HG03066 (cell line): ENCODE data around the gene OR2T10.
"Not testable (repeated sequence)": the region's sequence is repeated elsewhere in the genome, so short reads cannot be mapped to it uniquely, and the experiment has no call there.

Experiments used
- ATAC-seq: cut with Tn5 transposase; IDR thresholded peaks from one replicate; pipeline ENCODE4 v1.9.1; 2021; ENCODE audit warnings: low read depth; ENCODE audit not compliant: unreplicated experiment

OR2T10 gene

DNA sequence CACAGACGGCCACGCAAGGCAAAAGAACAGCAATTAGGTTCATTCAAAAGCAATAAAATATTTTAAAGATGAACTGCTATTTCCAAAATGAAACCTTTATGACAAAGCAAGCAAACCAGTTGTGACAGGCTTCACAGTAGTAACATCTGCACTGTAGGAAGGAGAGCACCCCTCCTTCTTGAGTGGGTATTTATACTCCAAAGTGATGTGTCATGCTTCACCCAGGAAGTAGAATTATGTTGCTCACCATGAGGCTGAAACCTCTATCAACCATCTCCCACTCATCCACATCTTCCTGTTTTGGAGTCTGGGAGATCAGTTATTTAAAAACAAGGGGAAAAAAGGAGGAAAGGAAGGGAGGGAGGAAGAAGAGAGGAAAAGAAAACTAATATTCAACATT is 885 bp downstream of the OR2T10 start:
- ATAC-seq, result no peak

DNA sequence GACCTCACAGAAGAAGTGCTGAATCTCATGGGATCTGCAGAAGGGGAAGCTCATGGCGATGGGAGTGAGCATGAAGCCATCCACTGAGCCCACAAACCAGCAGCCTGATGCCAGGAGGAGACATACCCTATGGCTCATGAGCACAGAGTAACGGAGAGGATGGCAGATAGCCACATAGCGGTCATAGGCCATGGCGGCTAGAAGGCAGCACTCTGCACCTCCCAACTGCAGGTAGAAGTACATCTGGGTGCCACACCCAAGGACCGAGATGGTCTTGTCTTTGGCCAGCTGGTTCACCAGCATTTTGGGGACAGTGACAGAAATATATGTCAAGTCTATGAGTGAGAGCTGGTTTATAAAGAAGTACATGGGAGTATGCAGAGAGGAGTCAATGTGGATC is 4.3 kb downstream of the OR2T10 start:
- ATAC-seq, result no peak

DNA sequence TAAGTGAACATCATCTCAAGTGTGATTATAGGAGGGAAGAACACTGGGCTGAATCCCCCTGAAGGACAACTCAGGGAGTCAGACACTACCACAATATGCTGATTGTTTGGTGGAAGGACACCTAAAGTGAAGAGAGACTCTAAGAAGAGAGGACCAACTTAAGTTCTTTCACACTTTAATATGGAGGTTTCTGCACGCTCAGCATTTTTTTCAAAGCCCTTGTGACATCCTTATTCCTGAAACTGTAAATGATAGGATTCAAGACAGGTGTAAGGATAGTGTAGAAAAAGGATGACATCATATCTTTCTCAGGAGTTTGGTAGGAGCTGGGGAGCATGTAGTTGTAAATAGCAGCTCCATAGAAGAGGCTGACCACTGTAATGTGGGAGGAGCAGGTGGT is 4.8 kb downstream of the OR2T10 start:
- no peak for ATAC-seq

DNA sequence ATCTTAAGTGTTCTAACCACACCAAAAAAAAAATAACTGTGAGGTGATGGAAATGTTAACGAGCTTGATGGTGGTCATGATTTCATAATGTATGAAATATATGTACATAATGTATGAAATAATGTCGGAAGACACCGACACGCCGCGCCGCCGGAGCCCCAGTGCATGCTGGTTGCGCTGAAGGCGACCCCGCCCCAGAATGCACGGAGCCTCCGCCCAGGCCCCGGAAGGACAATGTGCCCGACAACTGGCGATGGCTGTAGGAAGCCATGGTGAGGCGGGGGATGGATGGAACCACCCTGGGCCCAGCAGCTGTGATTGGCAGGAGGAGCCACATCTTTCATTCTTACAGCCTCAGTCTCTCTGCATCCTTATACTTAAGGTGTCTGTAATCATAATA is 7.4 kb downstream of the OR2T10 start:
- ATAC-seq, result no peak

DNA sequence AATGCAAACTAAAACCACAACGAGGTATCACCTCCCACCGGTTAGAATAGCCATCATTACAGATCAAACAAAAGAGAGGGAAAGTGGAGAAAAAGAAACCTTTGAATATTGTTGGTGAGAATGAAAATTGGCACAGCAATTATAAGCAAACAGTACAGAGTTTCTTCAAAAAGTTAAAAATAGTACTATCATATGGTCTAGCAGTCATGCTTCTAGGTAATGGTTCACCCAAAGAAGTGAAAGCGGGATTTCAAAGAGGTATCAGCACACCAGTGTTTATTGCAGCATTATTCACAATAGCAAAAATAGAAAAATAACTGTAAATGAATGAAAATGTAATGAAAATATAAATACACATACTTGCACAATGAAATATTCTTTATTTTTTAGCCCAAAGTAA is 8.2 kb downstream of the OR2T10 start:
- ATAC-seq, result no peak

DNA sequence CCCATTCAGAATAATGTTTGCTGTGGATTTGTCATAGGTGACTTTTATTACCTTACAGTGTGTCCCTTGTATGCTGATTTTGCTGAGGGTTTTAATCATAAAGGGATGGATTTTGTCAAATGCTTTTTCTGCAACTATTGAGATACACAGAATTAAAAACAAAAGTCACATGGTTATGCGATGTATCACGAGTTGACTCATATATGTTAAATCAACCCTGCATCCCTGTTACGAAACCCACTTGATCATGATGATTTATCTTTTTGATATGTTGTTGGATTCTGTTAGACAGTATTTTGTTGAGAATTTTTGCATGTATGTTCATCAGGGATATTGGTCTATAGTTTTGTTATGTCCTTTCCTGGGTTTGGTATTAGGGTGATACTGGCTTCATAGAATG is 12.2 kb downstream of the OR2T10 start:
- ATAC-seq, result no peak

DNA sequence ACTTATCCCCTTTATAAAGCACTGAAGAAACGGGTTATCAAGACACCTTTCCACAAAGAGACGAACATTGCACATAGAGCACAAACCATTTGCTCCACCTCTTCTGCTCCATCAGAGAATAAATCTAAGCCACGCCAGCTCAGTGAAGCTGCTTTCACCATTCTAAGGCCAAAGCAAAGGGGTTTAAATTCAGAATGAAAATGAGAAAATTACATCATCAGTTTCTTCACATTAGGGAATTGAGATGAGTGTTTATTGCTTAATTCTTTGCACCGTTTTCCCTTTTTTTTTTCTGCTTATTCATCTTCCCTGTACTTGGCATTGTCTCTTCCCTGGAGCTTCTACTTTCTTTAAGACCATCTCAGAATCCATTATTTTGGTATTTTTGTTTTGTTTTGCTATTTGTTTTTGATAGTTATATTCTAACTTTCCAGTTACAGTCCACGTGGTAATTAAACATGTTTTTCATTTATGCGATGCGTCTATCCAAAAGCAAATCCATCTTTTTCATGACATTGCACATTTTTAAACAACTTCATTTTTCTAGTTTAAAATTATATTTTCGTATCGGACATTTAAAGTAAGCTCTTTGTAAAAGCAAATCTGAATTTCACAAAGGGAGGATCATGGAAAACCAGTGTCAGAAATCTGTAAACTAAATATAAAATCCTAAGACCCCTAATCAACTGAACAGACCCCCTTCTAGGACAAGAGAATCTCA is 21.1 kb downstream of the OR2T10 start:
- ATAC-seq, result no peak

DNA sequence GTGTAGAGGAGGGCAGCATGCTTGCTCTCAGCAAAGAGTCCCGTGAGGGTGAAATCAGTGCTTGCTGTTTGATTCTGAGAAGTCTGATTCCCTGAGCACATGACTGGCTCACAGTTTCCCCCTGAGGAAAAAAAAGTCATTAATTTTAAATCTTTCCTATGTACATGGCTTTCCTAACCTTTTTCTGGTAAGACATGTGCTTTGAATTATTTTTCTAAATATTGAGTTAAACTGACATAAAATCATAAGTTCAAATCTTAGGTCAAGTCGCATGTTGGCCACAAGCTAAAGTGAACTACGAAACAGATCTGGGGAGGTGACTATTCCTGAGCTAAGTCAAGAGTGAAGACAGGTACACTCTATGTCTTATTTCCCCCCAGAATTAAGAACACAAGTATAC is 22.8 kb downstream of the OR2T10 start, which contains the start of gene OR2T34:
Gene OR2T34, minus strand, starts transcription at position 101 of the 400 bp plus-strand sequence. Its CDS starts 0 bp downstream, at position 101.
- not testable (repeated sequence) for ATAC-seq

DNA sequence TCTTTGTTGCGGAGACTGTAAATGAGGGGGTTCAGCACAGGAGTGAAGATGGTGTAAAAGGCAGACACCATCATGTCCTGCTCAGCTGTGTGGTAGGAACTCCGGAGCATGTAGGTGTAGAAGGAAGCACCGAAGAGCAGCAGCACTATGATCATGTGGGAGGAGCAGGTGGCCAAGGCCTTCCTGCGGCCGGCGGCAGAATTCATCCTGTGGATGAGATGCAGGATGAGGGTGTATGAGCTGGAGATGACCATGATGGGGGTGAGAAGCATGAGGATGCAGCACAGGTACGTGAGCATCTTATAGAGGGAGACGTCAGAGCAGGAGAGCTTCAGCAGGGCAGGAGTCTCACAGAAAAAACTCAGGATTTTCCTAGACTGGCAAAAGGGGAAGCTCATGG is 23.6 kb downstream of the OR2T10 start:
- not testable (repeated sequence) for ATAC-seq

DNA sequence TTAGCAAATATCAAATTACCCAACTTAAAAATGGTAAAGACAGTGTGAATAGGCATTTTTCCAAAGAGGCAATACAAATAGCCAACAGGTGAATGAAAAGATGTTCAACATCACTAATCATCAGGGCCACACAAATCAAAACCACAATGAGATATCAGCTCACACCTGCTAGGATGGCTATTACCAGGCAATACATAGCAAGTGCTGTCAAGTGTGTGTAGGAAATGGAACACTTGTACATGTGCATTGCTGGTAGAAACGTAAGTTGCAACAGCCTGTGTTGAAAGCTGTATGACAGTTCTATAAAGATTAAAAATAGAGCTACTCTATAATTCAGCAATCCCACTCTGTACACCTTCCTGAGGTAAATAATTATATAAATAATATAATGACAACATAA is 25.5 kb downstream of the OR2T10 start:
- not testable (repeated sequence) for ATAC-seq

DNA sequence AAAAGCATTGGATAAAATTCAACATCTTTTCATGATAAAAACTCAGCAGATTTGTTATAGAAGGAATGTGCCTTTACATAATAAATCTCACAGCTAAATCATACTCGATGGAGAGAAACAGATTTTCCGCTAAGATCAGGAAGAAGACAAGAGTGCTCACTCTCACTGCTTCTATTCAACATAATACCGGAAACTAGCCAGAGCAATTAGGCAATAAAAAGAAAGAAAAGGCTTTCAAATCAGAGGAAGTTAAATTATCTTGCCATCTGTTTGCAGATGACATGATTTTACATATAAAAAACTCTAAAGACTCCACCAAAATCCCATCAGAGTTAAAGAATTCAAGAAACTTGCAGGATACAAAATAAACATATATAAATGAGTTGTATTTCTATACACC is 26.7 kb downstream of the OR2T10 start:
- ATAC-seq, result not testable (repeated sequence)

DNA sequence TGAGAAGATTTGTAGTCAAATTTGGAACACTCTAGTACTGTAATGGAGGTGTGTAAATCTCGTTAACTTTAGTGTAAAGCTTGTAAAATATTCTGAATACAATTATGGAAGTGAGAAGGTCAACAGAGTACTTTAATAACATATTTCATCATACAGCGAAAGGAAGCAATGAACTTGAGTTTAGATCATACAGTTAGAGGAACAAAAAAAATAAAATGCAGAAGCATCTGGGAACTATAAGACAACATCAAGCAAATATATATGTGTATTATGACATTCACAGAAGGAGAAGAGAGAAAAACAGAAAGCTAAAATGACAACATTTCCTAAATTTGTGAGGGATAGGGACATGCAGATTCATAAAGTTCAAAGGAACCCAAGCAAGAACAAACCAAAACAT is 28.5 kb downstream of the OR2T10 start:
- not testable (repeated sequence) for ATAC-seq

DNA sequence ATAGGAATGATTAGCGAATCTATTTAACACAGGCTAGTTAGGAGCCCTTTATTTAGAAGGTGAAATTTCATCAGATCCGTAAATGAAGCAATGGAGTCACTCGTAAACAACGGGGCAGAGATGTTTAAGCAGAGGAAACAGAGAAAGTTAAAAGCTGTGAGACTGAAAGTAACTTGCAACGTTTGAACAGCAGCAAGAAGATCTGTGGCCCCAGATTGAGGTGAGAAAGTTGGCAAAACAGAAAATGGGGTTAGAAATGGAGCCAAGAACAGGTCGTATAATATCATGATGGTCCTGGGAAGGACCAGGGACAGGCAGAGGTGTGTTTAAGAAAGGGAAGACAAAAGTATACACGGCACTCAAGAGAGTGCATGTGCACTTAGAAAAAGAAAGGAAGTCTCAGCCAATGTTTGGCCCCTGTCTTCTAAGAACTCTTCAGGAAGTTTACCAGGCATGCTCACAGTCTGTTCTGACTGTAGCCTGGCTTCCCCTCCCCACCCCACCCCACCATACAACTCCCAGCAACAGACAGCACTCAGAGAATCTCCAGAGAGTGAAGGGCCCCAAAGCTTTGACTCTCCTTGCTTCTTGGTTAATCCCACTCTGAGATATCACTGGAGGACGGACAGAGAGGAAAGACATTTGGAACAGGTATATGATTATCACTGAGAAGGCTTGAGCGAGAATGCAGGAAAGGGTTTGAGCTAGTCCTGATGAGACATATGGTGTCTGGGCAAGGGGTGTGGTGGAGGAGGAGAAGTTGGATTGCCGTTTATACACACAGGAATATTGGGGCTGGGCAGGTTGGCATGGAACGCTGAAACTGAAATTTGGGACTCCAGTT is 31.7 kb downstream of the OR2T10 start:
- ATAC-seq, result peak; percentile 73

DNA sequence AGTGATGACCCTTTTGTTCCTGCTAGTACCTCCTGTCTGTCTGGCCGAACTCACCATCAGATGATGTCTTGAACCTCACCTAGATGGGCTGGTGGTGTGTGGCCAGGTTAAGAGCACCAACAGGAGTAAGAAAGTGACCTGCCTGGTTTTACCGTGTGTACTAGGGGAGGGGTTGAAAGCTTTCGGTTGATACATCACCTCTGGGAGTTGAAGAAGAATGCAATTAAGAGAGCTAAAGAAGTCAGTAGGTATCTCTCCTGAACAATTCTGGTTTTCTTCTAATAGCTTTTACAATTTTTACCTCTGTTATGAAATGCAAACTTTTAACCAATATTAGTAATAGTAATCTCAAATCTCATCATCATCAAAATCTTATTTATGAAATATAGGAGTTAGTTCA is 34.8 kb downstream of the OR2T10 start, which contains the start of gene OR2T29:
Gene OR2T29, minus strand, starts transcription at position 101 of the 400 bp plus-strand sequence. CDS start 3,281 bp downstream, outside the sequence.
- ATAC-seq, result not testable (repeated sequence)

DNA sequence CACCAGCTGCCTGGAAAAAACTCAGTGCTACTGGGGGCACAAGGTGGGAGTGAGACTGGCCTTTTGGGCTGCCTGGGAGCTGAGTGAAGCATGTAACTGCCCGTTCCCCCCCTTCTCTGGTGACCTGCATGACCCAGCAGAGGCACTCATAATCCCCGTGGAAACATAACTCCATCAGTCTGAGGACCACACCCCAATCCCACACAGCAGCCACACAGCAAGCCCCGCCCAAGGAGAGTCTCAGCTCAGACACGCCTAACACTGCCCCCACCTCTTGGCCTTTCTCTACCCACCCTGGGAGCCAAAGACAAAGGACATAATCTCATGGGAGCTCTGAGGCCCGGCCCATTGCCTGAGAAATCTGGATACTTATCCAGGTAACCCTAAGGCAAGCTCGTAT is 46.5 kb downstream of the OR2T10 start:
- not testable (repeated sequence) for ATAC-seq

DNA sequence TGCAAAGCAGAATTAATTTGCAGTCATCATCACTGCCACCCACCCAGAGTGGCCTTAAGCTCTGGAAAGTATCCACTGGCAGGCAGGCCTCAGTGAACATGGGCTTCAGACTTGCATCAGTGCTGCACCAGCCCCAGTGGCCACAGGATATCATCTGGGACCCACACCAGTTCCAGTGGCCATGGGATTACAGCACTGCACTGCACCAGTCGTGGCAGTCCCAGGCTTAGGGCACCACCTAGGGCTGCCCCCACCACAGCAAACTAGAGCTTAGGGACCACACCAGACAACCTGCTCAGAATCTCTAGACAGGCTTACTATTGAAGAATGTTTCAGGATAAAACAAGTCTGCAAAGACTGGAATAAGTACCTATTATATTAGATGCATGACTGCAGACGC is 50.1 kb downstream of the OR2T10 start:
- not testable (repeated sequence) for ATAC-seq
